Measurements from ENCODE around the gene KANK4.

GRCh38 chr1:62280150-62280549, 39.1 kb downstream of the KANK4 start:
- no peak for TF ChIP-seq POLR2AphosphoS5 (IDR thresholded peaks at IDR 0.05)
- no peak for TF ChIP-seq CTCF (IDR thresholded peaks at IDR 0.05)
- no peak for TF ChIP-seq POLR2A (IDR thresholded peaks at IDR 0.05)
